GM19324 (cell line): Measurements from ENCODE around the gene RAX2.
"Not testable (repeated sequence)": the region's sequence is repeated elsewhere in the genome, so short reads cannot be mapped to it uniquely, and the experiment has no call there.

ENCODE experiments used
- ATAC-seq: cut with Tn5 transposase; IDR thresholded peaks from one replicate; pipeline ENCODE4 v1.9.1; 2021; ENCODE audit warnings: mild to moderate bottlenecking, moderate library complexity; ENCODE audit not compliant: unreplicated experiment, low FRiP score

RAX2 gene

DNA sequence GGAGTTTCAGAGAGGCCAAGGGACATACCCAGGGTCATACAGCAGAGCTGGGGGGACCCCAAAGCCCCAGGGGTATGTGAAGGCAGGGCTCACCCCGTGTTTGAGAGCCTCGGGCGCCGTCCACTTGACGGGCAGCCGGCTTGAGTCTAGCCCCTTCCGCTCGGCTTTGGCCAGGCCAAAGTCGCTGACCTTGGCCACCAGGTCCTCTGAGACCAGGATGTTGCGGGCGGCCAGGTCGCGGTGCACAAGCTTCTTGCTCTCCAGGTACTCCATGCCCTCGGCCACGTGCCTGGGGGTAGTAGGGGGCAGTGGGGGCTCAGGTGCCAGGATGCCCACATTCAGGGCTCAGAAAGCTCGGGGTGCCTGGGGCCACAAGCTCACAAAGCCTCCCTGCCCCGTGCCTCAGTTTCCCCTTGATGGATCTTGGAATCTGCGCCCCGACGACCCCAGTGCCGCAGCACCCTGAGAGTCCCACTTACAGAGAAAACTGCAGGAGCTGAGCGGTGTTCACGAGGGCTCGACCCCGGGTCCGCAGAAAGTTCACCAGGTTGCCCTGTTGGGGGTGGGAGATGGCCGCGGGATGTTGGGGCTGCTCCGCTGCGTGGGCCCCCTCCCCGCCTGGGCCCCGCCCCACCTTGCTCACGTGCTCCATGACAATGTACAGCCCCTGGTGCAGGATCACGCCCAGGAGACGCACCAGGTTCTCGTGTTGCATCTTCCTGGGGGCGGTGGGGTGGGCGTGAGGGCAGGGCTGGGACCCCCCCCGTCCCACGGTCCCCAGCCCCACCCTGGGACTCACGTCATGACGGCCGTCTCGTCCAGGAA lies 7.1 kb upstream of the RAX2 start:
- no peak for ATAC-seq

DNA sequence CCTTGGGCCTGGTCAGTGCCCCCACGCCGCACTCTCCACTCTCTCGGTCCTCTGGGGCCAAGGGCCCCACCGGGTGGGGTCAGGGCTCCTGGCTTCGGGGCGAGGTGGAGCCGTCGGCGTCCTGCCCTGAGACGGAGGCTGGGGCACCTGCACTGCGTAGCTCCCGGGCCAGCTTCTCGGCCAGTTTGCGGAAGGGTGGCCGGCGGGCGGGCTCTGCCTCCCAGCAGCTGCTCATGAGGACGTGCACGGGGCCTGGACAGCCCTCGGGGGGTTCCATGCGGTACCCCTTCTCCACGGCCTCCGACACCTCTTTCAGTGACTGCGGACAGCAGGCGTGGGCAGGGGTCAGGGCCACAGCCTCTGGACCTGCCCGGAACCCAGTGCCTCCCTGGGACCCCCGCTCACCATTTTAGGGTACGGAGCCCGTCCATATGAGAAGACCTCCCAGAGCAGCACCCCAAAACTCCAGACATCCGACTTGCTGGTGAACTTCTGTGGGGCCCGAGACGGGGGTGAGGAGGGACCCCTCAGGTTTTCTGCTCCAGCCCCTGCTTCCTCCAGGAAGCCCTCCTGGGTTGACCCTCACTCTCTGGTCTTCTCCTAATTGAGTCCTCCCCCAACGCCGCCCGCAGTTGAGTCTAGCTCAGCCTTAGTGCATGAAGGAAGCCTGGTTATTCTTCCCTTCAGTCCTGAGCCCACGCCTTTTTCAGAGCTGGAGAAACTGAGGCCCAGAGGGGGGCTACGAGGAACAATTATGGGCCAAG lies 6.3 kb upstream of the RAX2 start:
- no peak for ATAC-seq

DNA sequence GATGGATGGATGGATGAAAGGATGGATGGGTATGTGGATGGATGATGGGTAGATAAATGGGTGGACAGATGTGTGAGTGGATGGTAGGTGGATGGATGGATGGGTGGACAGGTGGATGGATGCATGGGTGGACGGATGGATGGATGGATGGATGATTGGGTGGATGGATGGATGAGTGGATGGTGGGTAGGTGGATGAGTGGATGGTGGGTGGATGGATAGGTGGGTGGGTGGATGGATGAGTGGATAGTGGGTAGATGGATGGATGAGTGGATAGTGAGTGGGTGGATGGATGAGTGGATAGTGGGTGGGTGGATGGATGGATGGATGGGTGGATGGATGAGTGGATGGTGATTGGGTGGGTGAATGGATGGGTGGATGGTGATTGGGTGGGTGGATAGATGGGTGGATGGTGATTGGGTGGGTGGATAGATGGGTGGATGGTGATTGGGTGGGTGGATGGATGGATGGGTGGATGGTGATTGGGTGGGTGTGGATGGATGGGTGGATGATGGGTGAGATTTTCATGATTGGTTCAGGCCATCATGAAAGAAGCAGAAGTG lies 4.5 kb upstream of the RAX2 start:
- no peak for ATAC-seq

DNA sequence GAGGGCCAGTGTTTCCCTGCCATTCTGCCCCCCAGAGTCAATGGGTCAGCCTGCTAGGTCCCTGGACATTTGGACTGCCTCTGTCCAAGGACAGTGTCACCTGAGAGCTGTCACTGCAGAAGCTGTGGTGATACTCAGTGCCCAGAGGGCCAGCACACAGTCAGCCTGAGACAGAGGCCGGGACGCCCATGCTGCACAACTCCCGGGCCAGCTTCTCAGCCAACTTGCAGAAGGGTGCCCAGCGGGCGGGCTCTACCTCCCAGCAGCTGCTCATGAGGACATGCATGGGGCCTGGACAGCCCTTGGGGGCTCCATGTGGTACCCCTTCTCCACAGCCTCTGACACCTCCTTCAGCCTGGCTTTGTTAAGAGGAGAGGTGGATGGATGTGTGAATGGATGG lies 3.8 kb upstream of the RAX2 start:
- ATAC-seq, result no peak

DNA sequence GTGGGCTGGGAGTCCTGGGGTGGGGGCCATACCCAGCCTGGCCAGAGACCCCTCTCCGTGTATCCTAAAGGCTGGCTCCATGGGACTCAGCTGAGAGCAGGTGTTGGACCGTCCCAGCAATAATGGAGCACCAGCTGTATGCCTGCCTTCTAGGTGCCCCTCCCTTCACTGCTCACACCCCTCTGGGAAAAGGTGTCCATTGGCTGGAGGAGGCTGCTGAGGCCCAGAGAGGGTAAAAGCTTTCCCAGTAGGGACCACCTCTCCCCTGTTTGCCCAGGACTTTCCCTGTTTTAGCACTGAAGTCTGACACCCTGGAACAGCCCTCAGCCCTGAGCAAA lies 3.3 kb upstream of the RAX2 start:
- ATAC-seq, result no peak

DNA sequence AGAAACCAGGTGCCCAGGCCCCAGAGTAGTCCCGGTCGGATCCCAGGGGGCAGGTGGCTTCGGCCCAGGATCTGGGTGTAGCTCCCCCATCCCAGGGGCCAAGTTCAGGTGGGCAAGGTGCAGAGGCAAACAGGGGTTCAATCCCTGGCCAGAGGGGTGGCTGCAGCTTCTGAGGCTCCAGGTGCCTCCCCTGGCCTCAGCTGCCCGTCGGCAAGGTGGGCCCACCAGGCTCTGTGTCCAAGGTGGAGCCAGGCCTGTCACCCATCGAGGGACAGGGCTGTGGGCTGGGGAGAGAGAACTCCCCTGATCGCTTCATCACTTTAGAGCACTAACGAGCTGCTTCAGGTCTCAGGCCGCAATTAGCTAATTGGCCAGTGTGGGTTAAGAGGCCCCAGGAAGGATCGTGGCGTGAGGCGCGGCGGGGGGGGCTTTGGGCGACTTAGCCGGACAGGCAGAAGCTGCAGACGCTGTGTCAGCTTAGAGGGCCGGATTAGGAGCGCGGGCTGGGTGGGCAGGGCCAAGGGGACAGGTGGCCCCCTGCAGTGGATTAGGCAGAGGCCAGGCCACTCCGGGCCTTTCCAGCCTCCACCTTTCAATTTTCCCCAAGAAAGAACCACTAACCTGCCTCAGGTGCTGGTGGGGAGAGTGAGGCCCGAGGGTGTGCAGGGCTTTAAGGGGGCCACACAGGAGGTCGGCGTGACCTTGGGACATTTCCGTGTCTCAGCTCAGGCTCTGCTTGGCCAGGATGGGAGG lies 2.8 kb upstream of the RAX2 start:
- no peak for ATAC-seq

DNA sequence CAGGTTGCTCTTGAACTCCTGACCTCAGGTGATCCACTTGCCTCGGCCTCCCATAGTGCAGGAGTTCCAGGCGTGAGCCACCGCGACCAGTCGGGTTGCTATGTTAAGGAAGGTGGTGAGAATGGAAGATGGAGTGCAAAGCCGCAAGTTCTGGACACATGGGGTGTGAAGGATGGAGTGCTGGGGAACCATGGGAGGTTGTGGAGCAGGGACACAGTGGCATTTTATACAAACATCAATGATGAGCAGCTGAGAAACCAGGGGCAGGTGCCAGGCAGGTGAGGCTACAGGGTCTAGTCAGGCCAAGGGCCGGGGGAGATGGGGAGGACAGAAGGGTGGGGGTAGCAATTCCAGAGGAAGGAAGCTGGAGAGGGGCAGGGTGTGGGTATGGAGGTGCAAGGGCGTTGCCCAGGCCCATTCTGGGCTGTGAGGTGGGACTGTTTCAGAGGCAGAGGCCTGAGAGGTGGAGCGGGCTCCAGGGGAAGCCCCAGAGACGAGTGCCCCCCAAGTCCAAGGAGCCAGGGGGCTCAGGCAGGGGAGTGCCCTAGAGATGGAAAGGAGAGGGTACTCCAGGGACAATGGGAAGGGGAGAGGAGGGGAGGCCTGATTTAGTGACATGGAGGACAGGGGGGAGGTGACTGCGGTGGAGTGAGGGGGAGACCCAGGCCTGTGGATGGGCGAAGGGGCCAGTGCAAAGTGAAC lies 1.9 kb upstream of the RAX2 start:
- no peak for ATAC-seq

DNA sequence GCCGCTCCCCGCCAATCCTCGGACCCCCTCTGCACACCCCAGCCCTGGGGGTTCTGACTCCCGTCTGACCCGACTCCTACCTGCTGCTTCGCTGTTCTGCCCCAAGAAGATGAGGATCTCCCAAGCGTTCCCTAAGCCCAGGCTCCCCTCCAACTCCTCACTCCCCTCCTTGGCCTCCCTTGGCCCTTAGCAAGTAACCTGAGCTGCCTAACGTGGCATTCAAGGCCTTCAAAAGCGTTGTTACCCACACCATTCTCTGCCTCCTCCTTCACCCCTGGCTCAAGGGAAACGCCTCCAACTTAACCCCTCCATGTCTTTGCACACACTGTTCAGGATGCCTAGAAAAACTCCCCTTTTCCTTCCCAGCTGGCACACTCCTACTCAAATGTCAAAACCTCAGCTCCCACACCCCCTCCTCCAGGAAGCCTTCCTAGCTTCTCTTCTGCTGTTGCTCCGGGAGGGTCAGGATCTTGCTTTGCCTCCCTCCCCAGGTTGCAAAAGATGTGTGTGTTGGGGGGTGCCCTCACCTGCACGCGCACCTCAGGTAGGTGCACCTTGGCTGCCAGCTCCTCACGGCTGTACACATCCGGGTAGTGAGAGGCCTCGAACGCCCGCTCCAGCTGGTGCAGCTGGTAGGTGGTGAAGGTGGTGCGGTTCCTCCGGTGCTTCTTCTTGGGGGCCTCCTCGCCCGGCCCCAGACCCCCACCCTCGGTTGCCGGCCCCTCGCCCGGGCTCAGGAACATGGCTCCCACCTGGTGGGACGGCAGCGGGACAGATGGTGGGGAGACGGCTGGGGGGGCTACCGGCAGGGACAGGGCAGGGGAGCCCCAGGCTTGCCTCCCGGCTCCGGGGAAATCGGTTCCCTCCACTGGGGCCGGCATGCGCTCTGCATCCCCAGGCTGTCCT lies 775 bp downstream of the RAX2 start:
- ATAC-seq, result no peak

DNA sequence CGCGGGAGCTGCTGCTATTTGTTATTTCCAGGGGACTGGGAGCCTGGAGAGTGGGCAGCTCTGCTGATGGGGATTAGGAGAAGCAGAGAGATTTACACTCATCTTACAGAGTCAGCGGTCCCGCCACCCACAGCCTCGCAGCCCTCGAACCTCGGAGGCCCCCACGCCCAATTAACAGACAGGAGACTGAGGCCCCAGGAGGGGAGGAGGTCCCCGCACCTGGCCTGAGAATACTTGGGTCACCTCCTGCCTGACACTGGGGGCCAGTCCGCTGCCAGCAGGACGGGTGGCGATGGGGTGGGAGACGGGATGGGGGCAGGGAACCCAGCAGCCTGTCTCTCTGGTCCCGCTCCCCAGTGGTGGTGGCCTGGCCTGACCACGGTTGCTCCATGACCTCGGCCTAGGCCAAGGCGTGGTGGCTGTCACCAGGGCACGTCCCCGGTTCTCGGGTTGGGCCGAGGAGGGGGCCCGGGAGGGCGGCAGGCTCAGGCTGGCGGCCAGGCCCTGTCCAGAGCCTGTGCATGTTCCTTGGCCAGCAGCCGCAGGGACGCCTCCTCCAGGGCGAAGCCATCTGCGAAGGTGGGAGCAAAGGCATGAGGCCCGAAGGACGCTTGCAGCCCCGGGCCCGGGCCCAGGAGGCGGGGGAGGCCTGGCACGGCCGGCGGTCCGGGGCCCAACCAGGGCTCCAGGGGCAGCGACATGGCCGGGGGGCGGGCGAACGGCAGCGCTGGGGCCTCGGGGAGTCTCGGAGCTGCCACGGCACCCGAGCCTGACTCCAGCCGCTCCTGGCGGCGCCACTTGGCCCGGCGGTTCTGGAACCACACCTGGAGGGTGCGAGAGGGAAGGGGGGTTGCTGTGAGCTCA lies 1.7 kb downstream of the RAX2 start:
- ATAC-seq, result no peak

DNA sequence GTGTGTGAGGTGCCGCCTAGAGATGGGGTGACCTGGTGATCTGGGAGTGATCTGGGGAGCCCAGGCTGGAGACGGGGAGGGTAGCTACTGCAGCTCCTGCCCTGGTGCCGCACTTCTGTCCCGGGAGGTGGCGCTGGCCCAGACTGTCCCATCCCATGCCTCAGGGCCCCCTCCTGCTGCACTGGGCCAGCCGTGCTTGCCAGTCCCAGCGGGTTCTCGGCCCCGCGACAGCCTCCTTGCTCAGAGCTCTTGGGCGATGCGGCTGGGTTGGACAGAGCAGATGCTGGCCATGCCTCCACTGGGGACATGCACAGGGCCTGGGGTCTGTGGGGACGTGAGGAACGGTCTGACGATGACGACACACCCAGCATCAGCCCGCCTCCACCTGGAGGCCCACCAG lies 2.5 kb downstream of the RAX2 start:
- no peak for ATAC-seq

DNA sequence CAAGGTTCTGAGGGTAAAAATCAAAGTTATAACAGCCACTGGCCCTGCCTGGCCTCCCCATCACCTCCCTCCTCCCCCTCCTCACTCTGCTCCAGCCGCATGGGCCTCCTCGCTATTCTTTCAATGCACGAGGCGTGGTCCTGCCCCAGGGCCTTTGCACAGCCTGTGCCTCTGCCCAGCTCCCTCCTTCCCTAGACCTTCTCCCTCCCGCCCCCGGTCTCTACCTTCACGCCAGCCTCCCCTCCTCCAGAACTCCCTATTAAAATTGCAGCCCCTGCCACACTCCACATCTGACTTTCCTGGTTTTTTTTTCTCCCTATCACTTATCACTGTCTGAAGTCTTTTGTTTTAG lies 3.3 kb downstream of the RAX2 start:
- ATAC-seq, result no peak

DNA sequence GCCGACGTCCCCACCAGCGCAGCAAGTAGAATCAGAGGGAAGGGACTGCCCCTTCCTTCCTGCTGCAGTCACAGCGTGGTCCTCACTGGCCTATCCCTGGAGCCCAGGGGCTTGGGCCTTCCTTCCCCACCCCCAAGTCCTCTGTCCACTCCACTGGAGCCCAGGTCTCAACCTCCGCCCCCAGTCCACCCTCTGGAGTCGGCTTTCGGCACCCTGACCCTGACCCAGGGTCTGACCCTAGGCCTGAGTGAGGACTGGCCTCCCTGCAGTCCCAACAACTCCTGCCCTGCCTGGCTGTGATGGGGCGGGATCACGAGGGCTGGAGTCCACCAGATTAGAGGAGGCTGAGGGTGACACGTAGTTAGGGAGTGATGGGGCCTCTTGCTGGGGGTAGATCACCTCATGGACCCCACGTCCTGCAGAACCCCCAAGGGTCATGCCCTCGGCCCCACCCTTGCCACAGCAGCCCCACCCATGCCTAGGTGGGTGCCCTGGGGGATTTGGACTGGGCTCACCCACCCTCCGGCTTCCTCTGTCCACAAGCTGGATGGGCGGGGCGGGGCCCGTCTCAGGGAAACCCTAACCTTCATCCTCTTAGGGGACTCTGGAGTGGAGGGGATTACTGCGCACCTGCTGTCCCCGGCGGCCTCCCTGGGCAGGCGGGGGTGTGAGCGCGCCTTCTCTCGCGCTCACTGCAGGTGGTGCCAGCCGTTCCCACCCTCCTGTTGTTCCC lies 3.8 kb downstream of the RAX2 start:
- no peak for ATAC-seq

DNA sequence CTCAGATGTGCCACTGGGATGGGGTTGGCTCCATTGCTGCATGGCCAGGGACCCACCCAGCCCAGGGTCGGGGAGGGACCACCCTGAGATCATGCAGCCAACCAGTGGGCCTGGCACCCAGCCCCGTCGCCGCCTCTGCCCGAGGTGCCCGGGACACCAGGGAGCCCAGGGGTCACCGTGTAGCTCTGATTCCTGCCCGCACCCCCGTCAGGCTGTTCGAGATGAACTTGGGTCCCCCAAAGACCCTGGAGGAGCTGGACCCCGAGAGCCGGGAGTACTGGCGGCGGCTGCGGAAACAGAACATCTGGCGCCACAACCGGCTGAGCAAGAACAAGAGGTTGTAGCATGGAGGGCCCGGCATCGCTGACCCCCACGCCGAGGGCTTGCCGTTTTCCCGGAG lies 5.0 kb downstream of the RAX2 start:
- ATAC-seq, result no peak

DNA sequence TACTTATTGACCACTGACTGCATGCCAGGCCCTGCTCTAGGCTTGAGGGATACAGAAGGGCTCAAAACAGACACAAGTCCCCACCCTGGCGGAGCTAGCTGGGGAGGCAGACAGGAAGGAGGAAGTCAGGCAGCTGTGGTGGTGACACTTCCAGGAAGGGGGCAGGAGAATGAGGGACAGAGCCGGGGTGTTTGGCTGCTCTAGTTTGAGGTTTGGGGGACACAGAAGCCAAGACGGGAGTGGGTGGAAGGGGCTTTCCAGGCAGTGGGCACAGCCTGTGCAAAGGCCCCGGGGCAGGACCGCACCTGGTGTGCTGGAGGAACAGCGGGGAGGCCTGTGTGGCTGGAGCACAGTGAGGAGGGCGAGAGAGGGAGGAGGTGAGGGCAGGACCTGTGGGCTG lies 5.5 kb downstream of the RAX2 start:
- no peak for ATAC-seq

DNA sequence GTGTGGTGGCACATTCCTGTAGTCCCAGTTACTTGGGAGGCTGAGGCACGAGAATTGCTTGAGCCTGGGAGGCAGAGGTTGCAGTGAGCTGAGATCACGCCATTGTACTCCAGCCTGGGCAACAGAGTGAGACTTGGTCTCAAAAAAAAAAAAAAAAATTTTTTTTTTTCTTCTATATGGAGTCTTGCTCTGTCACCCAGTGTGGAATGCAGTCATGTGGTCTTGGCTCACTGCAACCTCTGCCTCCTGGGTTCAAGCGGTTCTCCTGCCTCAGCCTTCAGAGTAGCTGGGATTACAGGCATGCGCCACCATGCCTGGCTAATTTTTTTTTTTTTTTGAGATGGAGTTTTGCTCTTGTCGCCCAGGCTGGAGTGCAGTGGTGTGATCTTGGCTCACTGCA lies 6.3 kb downstream of the RAX2 start:
- ATAC-seq, result not testable (repeated sequence)

DNA sequence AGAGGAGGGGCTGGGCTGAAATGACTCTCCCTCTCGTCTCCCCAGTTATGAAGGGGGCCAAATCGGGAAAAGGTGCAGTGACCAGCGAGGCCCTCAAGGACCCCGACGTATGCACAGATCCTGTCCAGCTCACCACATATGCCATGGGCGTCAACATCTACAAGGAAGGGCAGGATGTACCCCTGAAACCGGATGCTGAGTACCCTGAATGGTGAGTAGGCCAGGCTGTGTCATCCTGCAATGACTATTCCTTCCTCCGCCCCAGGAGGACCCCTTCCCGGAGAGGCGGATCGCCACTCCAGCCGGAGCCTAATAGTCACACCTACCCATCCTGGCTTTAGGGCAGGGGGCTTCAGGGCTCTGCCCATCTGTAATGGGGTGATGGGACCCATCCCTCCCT lies 6.9 kb downstream of the RAX2 start:
- no peak for ATAC-seq

DNA sequence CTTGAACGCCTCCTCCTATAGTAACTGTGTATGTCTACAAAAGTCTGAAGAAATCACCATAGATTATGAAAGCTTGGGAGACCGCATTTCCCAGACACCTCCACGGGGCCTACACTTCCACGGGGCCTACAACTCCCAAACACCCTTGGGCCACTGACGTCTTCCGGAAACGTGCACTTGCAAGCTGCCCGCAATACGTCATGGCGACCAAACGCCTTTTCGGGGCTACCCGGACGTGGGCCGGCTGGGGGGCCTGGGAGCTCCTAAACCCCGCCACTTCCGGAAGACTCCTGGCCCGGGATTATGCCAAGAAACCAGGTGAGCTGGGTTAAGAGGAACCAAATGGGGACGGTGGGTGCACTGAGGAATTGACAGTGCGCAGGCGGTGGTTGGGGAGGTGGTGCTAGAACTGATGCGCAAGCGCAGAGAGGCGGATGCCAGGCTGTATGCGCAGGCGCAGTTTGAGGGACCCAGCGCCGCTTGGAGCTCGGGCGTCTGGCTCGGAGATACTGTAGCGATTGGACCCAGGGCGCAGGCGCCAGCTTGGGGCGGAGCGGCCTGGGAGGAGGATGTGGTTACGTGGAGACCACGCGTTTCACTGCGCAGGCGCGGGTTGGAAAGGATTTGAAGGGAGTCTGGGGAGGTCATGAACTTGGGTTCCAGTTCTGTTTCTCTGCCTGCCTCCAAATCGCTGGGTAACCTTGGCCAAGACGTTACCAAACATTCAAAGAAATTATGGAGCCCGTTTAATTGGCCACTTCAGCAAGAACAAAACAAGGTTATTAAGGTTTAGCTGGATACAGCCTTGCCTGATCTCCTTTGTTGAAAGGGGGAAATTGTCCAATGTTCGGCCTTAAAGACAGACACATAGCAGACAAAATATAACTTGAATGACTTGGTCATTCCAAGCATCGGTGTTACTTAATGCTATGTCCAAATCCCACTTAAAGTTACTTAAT lies 9.2 kb downstream of the RAX2 start, which contains the start of gene MRPL54:
Gene MRPL54, plus strand, starts transcription at position 182 of the 959 bp plus-strand sequence. Its CDS starts 19 bp downstream, at position 201.
- peak; percentile 84 for ATAC-seq
